Measurements from ENCODE around the gene TPGS2.
A peak's percentile ranks its signal among the peaks of the same experiment; 100 is the strongest.
"Not testable (repeated sequence)": the region's sequence is repeated elsewhere in the genome, so short reads cannot be mapped to it uniquely, and the experiment has no call there.

Gene TPGS2, protein sequence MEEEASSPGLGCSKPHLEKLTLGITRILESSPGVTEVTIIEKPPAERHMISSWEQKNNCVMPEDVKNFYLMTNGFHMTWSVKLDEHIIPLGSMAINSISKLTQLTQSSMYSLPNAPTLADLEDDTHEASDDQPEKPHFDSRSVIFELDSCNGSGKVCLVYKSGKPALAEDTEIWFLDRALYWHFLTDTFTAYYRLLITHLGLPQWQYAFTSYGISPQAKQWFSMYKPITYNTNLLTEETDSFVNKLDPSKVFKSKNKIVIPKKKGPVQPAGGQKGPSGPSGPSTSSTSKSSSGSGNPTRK

DNA sequence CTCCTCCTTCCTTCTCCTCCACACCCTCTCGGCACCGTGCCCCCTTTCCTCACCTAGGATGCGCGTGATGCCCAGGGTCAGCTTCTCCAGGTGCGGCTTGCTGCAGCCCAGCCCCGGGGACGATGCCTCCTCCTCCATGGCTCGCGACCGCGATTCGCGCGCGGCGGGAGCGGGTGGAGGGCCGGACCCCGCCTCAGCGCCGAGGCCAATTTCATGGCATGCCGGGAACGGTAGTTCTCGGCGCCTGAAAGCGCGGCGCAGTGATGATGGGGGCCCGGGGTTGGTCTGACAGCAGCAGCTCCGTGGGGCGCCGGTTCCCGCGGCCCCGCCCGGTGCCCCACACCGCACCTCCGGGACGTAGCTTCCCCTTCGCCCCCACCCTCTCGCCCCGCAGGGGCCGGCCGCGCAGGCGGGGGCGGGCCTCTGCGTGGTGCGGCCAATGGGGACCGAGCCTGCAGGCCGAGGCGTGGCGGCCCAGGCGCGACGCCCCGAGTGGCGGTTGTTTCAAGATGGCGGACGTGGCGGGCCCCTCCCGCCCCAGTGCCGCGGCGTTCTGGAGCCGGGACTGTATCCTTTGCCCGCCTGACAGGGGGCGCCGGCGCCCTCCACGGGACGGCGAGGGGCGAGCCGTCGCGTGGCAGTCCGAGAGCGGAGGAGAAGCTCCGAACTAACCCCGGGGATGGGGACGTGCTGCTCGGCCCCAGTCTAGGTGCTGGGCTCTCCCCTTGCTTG is at the start of gene TPGS2, which contains the start of gene KIAA1328:
TPGS2 (minus strand) TSS at position 373 of the 732 bp plus-strand sequence; CDS start at position 138, 235 bp downstream.
KIAA1328 (plus strand) TSS at position 498 of the 732 bp plus-strand sequence; CDS start at position 510, 12 bp downstream.
- peak within 1 kb of the TSS; percentile 85 for H3K4me3 ChIP-seq (ENCODE audit: low read depth, low read length)
- DNase-seq (ENCODE audit: low read depth), result peak; percentile 59

DNA sequence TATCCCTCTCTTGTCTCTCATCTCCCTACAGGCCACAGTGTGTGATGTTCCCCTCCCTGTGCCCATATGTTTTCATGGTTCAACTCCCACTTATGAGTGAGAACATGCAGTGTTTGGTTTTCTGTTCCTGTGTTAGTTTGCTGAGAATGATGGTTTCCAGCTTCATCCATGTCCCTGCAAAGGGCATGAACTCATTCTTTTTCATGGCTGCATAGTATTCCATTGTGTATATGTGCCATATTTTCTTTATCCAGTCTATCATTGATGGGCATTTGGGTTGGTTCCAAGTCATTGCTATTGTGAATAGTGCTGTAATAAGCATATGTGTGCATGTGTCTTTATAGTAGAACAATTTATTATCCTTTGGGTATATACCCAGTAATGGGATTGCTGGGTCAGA is 45.0 kb upstream of the TPGS2 start:
- not testable (repeated sequence) for DNase-seq (ENCODE audit: low read depth); H3K4me3 ChIP-seq (ENCODE audit: low read depth, low read length)

DNA sequence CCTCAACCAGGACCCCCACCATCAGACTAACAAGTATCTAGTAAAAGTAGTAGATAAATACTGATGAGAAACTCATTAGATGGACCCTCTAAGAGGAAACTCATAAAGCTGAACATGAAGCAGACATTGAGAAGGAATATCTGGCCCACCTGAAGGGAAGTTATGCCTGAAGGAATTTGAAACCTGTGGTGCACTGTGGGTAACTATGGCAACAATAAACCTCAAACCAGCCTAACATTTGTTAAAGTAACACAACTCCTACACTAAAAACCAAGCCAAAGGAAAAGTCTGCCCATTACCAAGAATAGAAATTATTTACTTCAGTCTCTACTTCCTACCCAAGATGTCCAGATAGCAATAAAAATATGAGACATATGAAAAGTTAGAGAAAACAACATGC is 43.5 kb upstream of the TPGS2 start:
- no peak for DNase-seq (ENCODE audit: low read depth)
- H3K4me3 ChIP-seq (ENCODE audit: low read depth, low read length), result no peak overlapping the region

DNA sequence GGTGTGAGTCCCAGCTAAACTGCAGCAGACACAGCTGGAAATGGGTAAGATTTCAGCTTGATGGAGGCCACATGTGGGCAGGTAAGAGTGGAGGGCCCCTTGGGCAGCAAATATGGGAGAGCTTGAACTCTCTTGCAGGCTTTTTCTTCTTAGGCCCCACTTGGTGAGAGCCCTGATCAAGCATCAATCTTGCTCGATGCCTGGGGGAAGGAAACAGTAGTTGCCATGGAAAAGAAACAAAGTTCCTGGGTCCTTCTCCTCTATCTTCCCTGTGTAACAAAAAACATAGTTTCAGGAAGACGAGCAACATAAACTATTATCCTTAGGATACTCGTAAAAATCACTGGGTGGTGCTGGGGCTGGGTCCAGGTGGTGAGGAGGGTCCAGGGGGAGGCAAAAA is 43.0 kb upstream of the TPGS2 start:
- H3K4me3 ChIP-seq (ENCODE audit: low read depth, low read length), result no peak overlapping the region
- no peak for DNase-seq (ENCODE audit: low read depth)

DNA sequence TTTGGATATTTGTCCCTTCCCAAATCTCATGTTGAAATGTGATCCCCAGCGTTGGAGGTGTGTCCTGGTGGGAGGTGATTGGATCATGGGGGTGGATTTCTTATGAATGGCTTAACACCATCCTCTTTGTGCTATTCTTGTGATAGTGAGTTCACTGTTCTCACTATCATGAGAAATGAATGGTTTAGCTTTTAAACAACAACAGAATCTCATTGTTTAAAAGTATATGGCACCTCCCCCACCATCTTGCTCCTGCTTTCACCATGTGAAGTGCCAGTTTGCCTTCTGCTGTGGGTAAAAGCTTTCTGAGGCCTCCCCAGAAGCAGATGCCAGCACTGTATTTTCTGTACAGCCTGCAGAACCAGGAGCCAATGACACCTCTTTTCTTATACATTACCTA is 38.3 kb upstream of the TPGS2 start:
- no peak overlapping the region for H3K4me3 ChIP-seq (ENCODE audit: low read depth, low read length)
- DNase-seq (ENCODE audit: low read depth), result no peak

DNA sequence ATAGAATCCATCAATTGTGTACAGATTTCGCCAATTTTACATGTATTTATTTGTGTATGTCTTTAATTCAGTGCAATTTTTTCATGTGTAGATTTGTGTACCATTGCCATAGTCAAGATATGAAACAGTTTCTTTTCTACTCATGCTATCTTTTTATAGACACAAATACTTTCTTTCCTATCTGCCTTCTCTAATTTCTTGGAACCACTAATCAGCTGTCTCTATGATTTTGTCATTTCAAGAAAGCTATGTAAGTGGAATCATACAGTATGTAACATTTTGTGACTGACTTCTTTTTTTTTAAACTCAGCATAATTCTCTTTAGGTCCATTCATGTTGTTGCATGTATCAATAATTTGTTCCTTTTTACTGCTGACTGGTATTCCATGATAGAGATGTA is 33.4 kb upstream of the TPGS2 start:
- H3K4me3 ChIP-seq (ENCODE audit: low read depth, low read length), result no peak overlapping the region
- DNase-seq (ENCODE audit: low read depth), result no peak

DNA sequence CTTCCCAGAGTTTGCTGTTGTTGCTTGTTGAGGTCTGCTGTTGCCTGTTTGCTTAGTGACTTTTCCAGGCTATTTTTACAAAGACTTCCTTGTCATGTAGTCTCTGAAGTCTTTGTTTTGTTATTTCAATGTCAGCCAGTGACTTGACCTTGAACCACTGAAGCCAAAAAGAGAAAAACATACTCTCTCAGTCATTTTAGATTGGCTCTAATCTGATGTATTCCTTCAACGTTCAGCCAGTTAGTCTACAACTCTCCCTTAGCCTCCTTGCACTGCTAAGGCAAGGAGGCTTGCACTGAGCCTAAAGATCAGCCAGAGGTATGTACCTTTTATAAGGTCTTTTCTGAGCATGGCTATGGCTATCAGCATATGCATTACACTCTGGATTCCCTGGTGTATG is 28.0 kb upstream of the TPGS2 start:
- DNase-seq (ENCODE audit: low read depth), result no peak
- H3K4me3 ChIP-seq (ENCODE audit: low read depth, low read length), result no peak overlapping the region

DNA sequence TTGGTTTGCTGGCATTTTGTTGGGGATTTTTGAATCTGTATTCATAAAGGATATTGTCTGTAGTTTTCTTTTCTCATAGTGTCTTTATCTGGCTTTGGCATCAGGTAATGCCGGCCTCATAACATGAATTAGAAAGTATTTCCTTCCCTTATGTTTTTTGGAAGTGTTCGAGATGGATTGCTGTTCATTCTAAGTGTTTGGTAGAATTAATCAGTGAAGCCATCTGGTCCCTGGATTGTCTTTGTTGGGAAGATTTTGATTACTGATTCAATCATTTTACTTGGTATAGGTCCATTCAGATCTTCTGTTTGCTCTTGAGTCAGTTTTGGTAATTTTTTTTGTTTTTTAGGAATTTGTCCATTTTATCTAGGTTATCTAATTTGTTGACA is 22.4 kb upstream of the TPGS2 start:
- no peak overlapping the region for H3K4me3 ChIP-seq (ENCODE audit: low read depth, low read length)

DNA sequence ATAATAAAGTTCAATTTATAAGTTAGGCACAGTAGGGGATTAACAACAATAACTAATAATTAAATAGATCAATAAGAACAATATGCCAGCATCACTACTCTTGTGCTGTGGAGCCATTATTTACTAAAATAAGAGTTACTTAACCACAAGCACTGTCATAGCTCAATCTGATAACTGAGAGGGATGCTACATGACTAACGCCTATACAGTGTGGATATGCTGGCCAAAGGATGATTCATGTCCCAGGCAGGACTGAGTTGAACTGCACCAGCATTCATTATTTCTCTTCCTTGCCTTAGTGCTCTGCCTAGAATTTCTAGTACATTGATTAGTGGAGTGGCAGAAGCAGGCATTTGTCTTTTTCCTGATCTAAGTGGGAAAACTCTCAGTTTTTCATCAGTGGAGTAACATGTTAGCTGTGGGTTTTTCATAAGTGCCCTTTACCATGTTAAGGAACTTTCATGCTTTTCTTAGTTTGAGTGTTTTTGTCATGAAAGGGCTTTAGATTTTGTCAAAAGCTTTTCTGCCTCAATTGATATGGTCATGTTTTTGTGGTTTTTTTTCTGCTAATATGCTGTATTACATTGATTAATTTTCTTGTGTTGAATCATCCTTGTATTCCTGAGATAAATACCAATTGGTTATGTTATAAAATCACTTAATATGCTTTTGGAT is 21.9 kb upstream of the TPGS2 start:
- peak; percentile 82 for DNase-seq (ENCODE audit: low read depth)
- H3K4me3 ChIP-seq (ENCODE audit: low read depth, low read length), result no peak overlapping the region

More for the DNA sequence above, 22.4 kb upstream of the TPGS2 start:
- no peak for DNase-seq (ENCODE audit: low read depth)

DNA sequence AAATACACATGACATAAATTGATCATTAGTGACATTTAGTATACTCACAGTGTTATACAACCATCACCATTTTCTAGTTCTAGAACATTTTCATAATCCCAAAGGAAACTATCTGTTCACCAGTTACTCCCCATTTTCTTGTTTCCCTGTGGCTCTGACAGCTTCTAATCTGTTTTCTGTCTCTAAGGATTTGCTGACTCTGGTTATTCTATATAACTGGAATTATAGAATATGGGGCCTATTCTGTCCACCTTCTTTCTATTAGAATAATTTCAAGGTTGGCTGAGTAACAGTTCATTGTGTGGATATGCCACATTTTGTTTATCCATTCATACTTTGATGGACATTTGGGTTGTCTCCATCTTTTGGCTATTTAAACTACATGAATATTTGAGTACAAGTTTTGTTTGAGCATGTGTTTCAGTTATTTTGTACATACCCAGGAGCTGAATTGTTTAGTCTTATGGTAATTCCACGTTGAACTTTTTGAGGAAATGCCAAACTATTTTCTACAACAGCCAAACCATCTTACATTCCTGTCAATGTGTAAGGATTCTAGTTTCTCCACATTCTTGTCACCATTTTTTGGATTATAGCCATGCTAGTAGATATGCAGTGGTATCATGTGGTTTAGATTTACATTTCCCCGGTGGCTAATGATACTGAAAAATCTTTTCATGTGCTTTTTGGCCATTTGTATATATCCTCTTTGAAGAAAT is 20.6 kb upstream of the TPGS2 start:
- no peak overlapping the region for H3K4me3 ChIP-seq (ENCODE audit: low read depth, low read length)

DNA sequence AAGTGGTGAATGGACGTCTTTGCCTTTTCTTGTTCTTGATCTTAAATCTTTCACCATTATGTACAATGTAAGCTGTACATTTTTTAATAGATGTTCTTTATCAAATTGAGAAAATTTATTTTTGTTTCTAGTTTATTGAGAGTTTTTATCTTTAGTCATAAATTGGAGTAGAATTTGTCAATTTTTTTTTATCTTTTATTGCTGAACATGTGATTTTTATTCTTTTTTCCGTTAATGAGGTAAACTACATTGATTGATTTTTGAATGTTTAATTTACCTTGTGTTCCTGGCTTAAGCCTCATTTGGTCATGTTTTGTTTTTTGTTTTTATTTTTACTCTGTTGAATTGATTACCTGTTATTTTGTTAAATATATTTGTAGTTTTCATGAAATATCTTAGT is 19.8 kb upstream of the TPGS2 start:
- H3K4me3 ChIP-seq (ENCODE audit: low read depth, low read length), result no peak overlapping the region
- DNase-seq (ENCODE audit: low read depth), result no peak

More for the DNA sequence above, 20.6 kb upstream of the TPGS2 start:
- DNase-seq (ENCODE audit: low read depth), result peak; percentile 26

DNA sequence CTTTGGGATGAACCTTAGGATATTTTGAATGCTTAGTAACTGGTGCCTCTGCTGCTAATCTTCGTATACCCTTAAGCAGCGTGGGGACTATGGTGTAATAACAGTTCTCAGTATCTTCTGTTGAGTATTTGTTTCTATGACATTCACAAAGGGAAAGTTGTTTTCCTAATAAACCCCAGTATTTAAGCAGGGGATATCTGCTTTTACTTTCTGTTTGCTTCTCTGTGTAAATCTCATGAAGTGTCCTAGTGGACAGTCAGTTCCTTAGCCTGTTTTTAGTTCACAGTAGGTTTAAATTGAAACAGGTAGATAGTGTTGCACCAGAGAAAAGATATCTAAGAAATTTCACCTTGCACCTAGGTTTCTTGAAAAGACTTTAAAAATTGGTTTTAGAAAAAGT is 15.0 kb upstream of the TPGS2 start:
- DNase-seq (ENCODE audit: low read depth), result no peak
- H3K4me3 ChIP-seq (ENCODE audit: low read depth, low read length), result no peak overlapping the region

DNA sequence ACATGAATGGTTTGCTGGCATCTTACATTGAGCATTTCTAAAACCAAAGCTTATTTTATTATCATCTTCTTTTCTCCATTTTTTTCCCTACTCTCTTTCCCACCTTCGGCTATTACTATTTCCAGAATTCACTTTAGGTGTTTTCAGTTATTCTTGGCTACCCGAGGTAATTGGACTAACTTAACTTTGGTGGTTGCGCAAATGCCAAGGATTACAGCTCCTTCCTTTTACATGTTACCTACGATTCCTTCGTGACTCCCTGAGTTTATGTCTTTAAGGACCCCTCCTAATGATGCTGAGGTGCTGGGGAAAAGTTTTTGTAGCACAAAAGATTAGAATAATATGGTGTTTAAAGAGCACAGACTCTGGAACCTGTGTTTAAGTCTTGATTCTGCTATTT is 14.4 kb upstream of the TPGS2 start:
- DNase-seq (ENCODE audit: low read depth), result no peak
- no peak overlapping the region for H3K4me3 ChIP-seq (ENCODE audit: low read depth, low read length)

DNA sequence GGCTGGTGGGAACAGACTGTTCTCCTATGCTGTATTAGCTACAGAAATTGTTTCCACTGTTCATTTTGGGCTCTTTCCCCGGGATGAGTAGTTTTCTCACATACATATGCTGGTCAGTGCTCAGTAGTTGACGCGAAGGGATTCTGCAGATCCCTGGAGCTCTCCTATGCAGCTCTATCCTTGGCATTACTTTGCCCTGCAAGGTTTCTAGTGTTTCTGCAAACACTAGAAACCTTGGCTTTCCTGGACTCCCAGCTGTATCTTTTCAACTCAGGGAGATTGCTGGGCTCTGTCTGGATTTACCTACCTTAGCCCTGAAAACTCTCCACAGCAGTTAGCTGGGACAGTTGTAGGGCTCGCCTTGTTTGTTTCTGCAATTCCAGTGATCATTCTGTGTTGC is 11.0 kb upstream of the TPGS2 start:
- no peak for DNase-seq (ENCODE audit: low read depth)
- H3K4me3 ChIP-seq (ENCODE audit: low read depth, low read length), result no peak overlapping the region

DNA sequence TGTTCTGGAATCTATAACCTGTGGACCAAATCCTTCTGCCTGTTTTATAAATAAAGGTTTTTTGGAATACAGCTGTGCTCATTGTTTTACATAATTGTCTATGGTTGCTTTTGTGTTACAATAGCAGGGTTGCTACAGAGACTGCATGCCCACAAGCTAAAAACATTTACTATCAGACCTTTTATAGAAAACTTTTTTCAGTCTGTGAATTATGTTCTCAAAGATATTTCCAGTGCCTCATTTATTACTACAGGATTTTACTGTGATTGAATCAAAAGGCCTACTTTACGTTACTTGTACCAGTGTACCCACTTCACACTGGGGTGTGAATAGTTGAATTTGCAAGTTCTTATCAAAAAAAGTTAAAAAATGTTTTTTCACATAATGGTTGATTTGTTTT is 7.1 kb upstream of the TPGS2 start:
- DNase-seq (ENCODE audit: low read depth), result no peak
- no peak overlapping the region for H3K4me3 ChIP-seq (ENCODE audit: low read depth, low read length)

DNA sequence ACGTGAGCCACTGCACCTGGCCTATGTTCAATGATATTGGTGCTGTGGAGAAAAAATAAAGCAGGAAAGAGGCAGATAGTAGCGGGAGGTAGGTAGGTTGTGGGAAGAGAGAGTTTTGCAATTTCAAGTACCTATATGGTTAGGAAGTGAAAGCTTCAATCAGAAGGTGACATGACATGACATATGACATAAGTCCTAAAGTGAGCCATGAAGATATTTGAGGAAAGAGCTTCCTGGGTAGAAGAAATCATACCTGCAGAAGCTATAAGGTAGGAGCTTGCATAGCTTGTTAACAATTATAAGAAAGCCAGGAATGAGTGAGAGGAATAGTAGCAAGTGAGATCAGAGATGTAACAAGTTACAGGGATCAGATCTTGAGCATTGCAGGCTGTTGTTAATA is 4.3 kb upstream of the TPGS2 start:
- no peak for DNase-seq (ENCODE audit: low read depth)
- H3K4me3 ChIP-seq (ENCODE audit: low read depth, low read length), result no peak overlapping the region

DNA sequence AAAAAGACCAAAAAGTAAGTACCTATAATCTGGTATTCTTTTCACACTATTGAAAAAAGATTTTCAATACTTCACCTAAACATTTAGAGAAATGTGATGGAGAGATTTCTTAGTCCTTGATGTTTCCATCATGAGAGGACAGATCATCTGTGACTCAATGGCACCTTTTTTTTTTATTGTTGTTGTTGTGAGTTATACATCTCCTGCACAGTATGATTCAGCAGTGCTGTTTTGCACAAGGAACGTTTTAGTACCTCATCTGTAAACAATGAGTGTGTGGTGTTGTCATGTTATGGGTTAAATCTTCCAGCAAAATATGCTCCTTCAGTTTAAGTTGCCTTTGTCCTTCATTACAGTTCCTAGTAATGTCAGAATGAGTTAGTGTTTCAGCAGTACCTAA is 2.3 kb upstream of the TPGS2 start:
- H3K4me3 ChIP-seq (ENCODE audit: low read depth, low read length), result no peak overlapping the region
- DNase-seq (ENCODE audit: low read depth), result no peak

DNA sequence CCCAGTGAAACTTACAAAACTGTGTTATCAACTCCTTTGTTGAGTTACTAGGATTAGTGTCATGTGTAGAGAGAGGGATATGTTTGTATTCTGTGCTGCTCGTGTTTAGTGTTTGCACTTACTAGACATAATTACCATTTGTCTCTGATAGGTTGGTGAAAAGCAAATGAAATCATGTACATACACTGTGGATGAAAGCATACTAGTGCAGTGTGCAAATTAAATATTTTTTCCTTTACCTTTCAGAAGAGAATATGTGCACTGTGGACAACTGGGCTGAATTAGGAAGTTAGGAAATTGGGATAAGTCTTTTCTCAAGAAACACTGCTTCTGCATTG is 1.3 kb upstream of the TPGS2 start:
- DNase-seq (ENCODE audit: low read depth), result no peak
- H3K4me3 ChIP-seq (ENCODE audit: low read depth, low read length), result peak overlapping the region; percentile 85

DNA sequence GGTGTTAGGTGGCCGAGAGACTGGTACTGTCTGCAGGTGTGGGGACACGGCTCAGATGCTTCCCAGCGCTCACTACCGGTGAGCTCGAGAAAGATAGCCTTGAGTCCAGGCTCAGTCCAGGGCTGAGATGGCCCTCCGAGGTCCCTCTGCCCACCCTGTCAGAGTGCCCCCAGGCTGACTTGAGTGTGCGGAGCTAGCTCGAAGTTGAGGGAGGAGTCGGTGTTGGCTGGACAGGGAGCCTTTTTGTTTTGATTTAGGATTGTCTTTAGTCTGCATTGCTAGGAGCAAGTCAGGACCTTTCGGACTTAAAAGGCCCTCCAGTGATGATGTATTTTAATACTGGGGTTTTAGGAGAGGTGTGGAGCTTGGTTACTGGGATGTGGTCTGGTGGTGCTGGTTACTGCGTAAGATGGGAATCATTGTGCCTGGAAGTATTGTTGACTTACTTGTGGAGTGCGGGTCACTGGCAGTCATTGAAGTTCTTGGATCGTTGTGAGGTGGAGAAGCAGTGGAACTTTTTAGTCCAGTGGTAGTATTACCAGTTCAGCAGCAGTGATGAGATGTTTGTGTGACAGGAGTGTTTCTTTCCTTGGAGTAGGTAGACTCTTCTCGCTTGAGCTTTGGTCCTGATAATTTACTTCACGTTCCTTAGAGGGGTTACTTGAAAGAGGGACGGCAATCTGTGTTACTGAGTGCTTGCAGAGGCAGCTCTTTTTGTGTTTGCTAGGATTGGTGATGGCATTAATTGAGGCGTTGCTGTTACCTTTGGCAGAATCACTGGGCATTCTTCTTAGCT is 758 bp upstream of the TPGS2 start:
- no peak for DNase-seq (ENCODE audit: low read depth)
- H3K4me3 ChIP-seq (ENCODE audit: low read depth, low read length), result peak overlapping the region; percentile 85
